Cardiac muscle cell (in vitro differentiated cells and primary cell): ENCODE measurements around the gene PPP1R15A. TPM values are rescaled to one million over a fixed set of nuclear protein-coding genes. Genes with fewer than 3 reads are reported as not detected.
"Not testable (repeated sequence)": the region's sequence is repeated elsewhere in the genome, so short reads cannot be mapped to it uniquely, and the experiment has no call there.

ENCODE experiments used
- DNase-seq, 2 donors: peaks; one replicate each; pipeline versions ENCODE4 v3.0.0 to v3.0.0-alpha.2; 2010 to 2017; ENCODE audit warnings: low read depth in 1 of 2, low spot score in 1 of 2
- H3K27ac ChIP-seq: fragments of 200-600 bp; sonication (generic); 2 replicates; pipeline ENCODE4 v1.5.1; 2016
- H3K27me3 ChIP-seq: fragments of 200-600 bp; sonication (generic); 2 replicates; pipeline ENCODE4 v1.6.0; 2016; ENCODE audit warnings: control low read depth
- H3K36me3 ChIP-seq: fragments of 200-600 bp; sonication (generic); 2 replicates; pipeline ENCODE4 v1.5.1; 2016; ENCODE audit warnings: control low read depth
- H3K4me1 ChIP-seq: fragments of 200-600 bp; sonication (generic); 2 replicates; pipeline ENCODE4 v1.8.1; 2017; ENCODE audit warnings: low read depth, mild to moderate bottlenecking, mixed run types
- H3K4me3 ChIP-seq: fragments of 200-600 bp; sonication (generic); 2 replicates; pipeline ENCODE4 v1.5.1; 2016; ENCODE audit warnings: mild to moderate bottlenecking
- H3K9me3 ChIP-seq: fragments of 200-600 bp; sonication (generic); 2 replicates; pipeline ENCODE4 v1.5.1; 2017; ENCODE audit warnings: low read depth, mild to moderate bottlenecking, control low read depth
- CTCF ChIP-seq: IDR thresholded peaks from 2 replicates; pipeline ENCODE4 v1.5.1; 2012; ENCODE audit warnings: low read depth, mild to moderate bottlenecking, low read length
- polyA plus RNA-seq: library from polyadenylated mRNA; unstranded; fragments of >200 nt; fragmentation: Nextera tagmentation; extraction: Ambion mirVana; gene quantifications from 2 replicates; pipeline ENCODE4 v1.2.1, GENCODE V29; 2016
- total RNA-seq: library from RNA; depleted of rRNA; stranded (reverse); fragments of >200 nt; gene quantifications from 2 replicates; pipeline ENCODE4 v1.2.3, GENCODE V29; 2016

Gene PPP1R15A
- total and polyA plus RNA-seq, 2 experiments from 2014 or later, result 85.1 to 87.6 TPM

- no peak for TF ChIP-seq CTCF
Observed at GRCh38 chr19:48837687-48838086, 34.5 kb upstream of the PPP1R15A start.

GRCh38 chr19:48841047-48841446 is 31.2 kb upstream of the PPP1R15A start:
- DNase-seq, result no peak

More at GRCh38 chr19:48837687-48838086, 34.5 kb upstream of the PPP1R15A start:
- H3K36me3 ChIP-seq, result no peaks in the 10 kb centered on the region
- H3K4me1 ChIP-seq, result no peaks in the 10 kb centered on the region
- no peak for DNase-seq
- H3K27me3 ChIP-seq, result no peaks in the 10 kb centered on the region
- H3K4me3 ChIP-seq, result peak overlapping the region; percentile 37
- no peaks in the 10 kb centered on the region for H3K9me3 ChIP-seq
- H3K27ac ChIP-seq, result no peak overlapping the region

GRCh38 chr19:48841571-48841970 is 30.6 kb upstream of the PPP1R15A start:
- TF ChIP-seq CTCF, result no peak
- no peaks in the 10 kb centered on the region for H3K9me3 ChIP-seq
- H3K4me1 ChIP-seq, result no peaks in the 10 kb centered on the region
- H3K4me3 ChIP-seq, result no peak overlapping the region
- H3K27me3 ChIP-seq, result no peaks in the 10 kb centered on the region
- no peak for DNase-seq
- no peak overlapping the region for H3K27ac ChIP-seq
- H3K36me3 ChIP-seq, result no peaks in the 10 kb centered on the region

More at GRCh38 chr19:48841047-48841446, 31.2 kb upstream of the PPP1R15A start:
- Histone ChIP-seq H3K4me1 (no peaks in the 10 kb centered on the region), H3K27me3 (no peaks in the 10 kb centered on the region), H3K36me3 (no peaks in the 10 kb centered on the region), H3K9me3 (no peaks in the 10 kb centered on the region), H3K27ac (no peak overlapping the region), H3K4me3 (no peak overlapping the region)
- TF ChIP-seq CTCF, result no peak

- Histone ChIP-seq H3K9me3 (no peaks in the 10 kb centered on the region), H3K27ac (no peak overlapping the region), H3K36me3 (no peaks in the 10 kb centered on the region), H3K27me3 (no peaks in the 10 kb centered on the region), H3K4me3 (no peak overlapping the region), H3K4me1 (no peaks in the 10 kb centered on the region)
- peak; percentile 82 for TF ChIP-seq CTCF
- peak; percentile 65 to 69 for DNase-seq
Observed at GRCh38 chr19:48842789-48843162, 29.4 kb upstream of the PPP1R15A start.

- H3K36me3 ChIP-seq, result no peaks in the 10 kb centered on the region
- H3K9me3 ChIP-seq, result no peaks in the 10 kb centered on the region
- no peak for TF ChIP-seq CTCF
- no peak overlapping the region for H3K27ac ChIP-seq
- H3K27me3 ChIP-seq, result no peaks in the 10 kb centered on the region
- no peaks in the 10 kb centered on the region for H3K4me1 ChIP-seq
- peak in 1 of 2 donors; percentile 43 for DNase-seq
- no peak overlapping the region for H3K4me3 ChIP-seq
Observed at GRCh38 chr19:48844472-48844871, 27.7 kb upstream of the PPP1R15A start.

- Histone ChIP-seq H3K9me3 (no peaks in the 10 kb centered on the region), H3K4me3 (no peak overlapping the region), H3K27me3 (no peaks in the 10 kb centered on the region), H3K4me1 (no peaks in the 10 kb centered on the region), H3K27ac (no peak overlapping the region), H3K36me3 (no peaks in the 10 kb centered on the region)
- TF ChIP-seq CTCF, result no peak
- no peak for DNase-seq
Observed at GRCh38 chr19:48845384-48845783, 26.8 kb upstream of the PPP1R15A start.

- H3K4me3 ChIP-seq, H3K27ac ChIP-seq, H3K27me3 ChIP-seq, DNase-seq, H3K4me1 ChIP-seq, H3K9me3 ChIP-seq, H3K36me3 ChIP-seq: not testable (repeated sequence)
Observed at GRCh38 chr19:48846659-48847058, 25.6 kb upstream of the PPP1R15A start.
